ENCODE data around the gene STAT1.
"Not testable (repeated sequence)": the region's sequence is repeated elsewhere in the genome, so short reads cannot be mapped to it uniquely, and the experiment has no call there.

STAT1 gene

DNA sequence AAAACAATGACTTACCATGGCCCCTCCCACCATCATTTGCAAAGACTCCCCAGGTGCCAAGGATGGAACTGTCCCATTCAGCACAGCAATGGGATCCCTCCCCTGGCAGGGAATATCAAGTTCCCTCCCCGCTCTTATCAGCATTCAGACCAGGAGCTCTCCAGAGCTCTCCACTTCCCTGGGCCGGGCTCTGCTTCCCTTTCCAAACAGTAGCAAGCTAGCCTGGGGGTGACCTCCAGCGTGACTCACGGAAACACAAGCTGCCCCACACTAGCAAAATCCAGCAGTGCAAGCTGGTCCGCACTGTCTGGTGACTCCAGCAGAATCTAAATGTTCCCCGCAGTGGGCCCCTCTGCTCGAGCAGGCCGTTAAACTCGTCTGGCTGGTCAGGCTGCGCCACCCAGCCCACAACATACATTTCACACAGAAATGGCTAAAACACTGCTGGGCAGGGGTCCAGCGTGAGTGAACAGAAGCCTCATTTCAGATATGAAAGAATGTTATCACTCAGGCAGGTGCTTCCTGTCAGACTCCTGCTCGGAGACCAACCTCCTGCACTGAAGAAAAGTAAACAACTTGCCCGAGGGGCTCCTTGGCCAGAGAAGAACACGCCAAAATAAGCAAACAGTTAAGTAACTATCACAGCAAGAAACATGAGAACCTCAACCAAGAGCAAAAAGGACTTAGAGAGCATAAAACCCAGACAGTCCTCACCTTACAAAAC, 33.9 kb downstream of the STAT1 start:
- DNase-seq = no peak

DNA sequence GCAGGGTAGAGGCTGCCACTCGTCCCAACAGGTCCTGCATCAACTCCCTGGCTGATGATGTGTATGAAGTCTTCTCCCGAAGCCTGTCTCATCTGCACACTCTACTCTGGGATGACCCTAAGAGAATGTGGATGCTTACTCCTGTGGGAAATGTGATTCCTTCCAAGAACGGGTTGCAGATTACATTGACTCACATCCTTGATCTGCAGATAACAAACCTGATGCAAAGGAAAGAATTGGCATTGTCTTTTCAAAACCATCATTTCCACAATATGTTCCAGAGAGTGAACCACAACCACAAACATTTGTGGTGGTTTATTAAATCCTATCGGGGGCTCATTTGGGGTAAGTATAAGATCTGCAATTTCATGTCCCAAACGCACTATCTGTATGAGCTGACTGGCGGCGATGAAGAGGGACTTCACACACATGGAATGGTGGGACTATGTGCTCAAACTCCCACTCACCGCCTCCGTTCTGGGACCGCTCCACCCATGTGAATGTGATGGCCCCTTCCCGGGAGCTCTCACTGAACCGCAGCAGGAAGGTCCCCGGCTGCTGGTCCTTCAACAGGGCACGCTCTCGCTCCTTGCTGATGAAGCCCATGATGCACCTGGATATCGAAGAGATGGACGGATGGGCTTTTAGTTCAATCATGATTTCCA, 35.5 kb downstream of the STAT1 start:
- DNase-seq = no peak

DNA sequence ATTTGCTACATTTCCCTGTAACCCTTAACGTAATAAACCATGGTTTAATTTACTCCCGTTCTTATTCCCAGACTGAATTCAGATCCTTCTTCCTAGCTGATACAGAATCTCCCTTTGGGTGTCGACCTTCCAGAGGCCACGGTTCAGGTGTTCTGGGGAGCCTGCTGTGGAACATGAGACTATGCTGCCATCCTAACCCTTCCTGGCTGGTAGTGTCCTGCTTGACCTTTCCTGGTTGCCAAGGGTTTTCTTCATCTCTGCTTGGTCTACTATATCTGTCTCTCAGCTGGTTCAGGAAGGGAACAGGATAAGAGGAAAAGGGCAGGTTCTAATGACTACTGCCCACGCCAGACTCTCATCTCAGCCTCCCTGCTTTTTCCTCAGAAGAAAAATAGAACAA, 36.5 kb downstream of the STAT1 start:
- no peak for DNase-seq

DNA sequence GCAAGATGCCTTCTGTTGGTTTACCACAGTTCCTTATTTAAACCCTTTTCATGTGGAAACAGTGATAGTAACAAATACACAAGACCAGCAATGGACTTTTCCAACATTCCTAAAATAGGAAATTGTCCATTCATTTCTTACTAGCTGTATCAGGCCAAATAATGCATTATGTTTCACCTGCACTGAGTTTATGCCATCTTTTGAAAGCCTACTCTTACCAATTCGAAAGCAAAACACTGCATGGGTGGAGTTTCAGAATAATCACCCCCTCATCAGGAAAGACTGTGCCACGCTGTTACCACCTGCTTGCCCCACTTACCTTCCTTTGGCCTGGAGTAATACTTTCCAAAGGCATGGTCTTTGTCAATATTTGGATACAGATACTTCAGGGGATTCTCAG, 37.5 kb downstream of the STAT1 start:
- no peak for DNase-seq

DNA sequence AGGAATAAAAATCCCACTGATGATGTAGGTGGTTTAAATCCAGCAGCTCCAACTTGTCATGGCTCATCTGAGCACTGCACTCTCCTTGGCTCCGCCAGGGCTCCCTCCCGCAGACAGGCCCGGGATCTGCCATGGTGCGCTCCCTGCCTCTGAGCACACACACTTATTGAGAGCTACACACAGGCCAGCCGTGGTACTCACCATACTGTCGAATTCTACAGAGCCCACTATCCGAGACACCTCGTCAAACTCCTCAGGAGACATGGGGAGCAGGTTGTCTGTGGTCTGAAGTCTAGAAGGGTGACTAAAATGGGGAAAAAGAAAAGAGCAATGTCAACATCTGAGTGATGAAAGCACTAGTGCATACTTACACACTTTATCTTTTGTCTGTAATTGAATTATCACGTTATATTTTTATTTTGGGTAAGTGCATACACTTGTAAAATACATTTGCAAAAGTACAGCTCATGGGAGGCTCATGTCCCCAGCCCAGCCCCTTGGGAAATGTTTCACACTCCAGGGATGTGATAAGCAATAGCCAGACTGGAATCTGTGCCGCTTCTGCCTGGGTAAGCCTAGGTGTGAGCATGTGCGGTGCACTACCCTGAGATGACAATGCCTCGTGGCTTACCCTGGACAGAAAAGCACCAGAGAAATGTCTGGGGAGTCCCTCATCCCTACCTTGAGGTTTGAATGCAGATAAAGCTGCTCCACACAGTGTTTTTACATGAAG, 39.2 kb downstream of the STAT1 start:
- no peak for DNase-seq

DNA sequence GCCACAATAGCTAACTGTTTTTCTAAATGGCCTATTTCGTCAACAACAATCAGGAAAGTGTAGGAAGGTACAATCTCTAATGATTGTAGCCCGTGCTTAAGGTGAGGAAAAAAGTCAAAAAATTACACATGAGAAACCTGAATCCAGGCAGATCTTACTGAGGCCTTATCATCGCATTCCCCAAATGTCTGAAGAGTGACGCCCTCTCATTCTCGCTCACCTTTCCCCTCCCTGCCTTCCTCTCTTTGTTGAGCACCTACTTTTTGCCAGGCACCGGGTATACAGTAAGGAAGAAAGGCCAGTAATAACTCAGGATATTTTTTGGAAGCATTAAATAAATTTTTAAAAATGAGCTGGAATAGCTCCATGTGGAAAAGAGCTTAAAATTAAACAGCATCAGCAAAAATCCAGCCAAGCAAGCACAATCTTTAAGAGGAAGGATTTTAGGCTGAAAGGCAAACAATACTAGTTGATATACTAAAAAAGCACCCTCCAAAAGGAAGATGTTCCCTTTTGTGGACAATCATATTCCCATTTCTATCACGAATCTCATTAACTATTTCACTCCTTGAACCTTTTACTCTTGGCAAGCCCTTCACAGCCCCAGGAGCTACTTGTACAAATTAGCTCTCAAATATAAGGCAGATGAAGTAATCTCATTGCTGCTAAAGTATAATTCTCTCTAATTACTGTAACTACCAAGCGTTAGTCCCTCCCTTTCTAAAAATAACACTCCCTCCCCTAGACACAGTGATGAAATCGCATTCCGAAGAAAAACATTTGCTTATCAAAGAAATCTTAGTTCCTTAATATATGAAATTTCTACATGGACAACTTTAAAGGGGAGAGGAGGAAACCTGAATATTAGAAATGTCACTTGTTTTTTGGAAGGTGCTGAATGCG, 40.0 kb downstream of the STAT1 start:
- no peak for DNase-seq

DNA sequence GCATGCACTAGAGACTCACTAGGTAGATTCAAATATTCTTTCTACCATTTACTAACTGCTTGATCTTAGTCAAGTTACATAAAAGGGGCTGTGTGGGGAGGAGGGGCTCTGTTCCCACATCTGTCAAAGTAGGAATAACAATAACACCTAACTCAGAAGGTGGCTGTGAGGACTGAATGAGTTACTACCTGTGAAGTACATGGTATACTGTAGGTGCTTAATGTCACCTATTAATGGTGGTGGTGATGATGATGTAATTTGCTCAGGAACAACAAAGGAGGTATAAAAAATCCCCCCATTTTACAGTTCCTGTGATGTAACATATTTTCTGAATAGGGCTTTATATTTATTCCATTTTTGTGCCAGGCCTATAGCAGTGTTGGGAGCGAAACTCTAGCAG, 40.7 kb downstream of the STAT1 start:
- no peak for DNase-seq

DNA sequence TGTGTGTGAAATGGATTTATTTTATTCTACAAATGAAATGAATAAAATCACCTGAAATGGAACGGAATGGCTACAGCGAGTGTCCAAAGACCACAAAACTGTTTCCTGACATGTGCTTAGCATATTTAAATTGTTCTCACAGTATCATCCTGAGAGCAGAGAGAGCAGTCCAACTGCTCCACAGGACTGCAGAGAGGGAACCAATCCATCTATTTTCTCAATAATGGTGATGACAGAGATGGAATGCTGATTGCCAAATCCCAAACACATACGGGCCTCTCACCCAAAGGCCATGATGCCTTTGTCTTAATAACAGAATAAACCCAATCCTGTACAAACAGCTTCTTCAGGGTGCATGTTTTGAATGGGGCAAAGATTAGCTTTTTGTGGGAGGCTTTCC, 41.1 kb downstream of the STAT1 start:
- DNase-seq = no peak

DNA sequence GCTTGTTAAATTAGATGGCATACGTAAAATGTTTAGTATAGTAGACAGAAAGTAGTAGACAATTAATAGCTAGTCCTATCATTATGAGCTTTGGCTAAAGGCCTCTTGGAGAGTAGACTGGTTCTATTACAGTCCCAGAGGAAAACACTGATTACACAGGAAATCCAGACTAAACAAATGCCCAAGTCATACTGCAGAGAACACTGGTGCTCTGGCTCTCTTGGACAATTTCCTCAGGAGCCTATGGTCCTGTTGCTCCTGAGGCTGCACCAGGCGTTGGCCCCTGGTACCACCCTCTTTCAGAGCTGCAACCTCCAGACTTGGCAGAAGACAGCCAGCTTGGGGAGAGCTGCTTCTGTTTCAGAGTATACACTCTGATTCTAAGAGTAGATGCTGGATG, 41.8 kb downstream of the STAT1 start:
- DNase-seq = no peak

DNA sequence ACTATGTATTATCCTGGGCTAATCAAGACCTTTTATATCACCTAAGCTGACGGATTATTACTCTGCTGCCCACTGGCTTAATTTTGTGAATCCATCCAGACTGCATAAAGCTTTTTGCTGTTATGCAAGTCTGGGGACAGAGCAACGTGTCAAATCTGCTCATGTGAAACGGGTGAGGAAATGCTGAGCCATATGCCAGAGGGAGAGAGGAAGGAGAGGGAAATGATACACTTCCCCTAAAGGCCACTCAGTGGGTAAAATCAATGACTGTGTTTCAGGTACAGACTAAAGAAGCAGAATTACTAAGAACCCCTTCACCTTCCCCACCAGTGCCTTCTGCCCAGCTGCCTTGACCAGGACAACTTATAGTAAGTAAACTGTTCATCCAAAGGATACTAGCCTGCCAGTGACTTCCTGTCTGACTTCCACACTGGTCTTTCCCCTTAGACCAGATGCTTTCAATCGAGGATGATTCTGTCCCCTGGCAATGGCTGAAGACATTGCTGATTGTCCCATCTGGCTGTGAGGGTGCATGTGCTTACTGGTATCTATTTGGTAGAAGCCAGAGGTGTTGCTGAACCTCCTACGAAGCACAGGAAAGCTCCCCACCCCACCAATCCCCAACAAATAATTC, 43.0 kb downstream of the STAT1 start:
- DNase-seq = no peak

DNA sequence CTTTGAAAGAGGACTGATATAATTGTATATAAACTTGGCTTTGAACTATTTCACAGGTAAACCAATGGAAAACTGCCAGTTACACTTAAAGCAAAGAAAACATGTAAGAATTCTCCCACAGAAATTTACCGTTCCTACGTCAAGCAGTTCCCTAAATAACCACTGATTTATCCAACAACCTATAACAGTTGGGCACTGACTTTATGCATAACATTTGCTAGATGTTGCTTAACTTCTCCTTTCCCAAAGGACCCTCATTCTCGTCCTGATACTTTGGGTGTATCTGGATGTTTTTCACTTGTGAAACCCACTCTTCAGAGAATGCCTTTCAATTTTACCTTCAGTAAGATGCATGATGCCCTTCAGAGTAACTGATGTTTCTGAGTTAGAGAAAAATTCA, 43.8 kb downstream of the STAT1 start:
- DNase-seq = no peak

DNA sequence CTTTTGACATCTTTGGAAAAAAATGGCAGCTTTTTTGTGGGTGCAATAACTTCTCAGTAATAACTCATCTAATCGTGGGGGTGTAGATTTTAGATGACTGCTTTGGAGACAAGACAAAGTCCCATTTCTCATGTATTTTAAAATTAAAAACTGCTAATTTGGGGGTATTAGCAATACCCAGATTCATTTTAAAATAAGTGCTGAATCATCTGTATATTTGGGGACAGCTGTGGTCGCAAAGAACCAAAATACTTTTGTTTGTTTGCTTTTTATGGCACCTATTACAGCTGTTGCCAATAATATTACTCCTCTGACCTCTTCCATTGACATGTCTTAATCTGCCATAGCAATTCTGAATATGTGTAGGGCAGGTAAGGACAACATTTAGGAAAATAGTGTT, 45.4 kb downstream of the STAT1 start:
- DNase-seq = no peak

DNA sequence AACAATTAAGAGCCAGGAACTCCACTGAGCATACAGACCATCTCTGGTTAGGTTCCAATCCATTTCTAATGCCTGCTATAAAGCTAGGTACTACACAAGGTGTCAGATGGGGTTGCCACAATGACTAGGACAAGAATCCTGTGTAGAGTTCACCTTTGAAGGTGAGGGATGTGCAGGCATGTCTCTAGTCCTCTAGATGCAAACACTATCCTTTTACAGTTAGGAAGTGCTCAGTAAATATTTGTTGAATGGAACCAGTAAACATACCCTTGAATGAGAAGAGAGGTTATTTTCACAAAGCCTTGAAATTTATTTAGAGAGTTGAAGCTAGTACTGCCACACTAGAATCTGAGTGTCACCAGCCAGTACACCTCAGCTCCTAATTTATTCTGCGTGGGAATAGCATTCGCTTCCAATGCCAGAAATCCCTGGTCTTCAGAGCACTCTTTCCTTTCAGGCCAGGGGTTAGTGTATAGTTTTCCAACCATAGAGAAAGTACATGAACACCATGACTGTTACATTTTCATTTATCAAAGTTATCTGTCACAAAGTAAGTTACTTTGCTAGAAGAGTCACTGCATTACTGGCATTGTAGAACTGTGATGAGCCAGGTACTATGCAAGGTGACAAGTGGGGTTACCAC, 48.3 kb downstream of the STAT1 start:
- DNase-seq = no peak

DNA sequence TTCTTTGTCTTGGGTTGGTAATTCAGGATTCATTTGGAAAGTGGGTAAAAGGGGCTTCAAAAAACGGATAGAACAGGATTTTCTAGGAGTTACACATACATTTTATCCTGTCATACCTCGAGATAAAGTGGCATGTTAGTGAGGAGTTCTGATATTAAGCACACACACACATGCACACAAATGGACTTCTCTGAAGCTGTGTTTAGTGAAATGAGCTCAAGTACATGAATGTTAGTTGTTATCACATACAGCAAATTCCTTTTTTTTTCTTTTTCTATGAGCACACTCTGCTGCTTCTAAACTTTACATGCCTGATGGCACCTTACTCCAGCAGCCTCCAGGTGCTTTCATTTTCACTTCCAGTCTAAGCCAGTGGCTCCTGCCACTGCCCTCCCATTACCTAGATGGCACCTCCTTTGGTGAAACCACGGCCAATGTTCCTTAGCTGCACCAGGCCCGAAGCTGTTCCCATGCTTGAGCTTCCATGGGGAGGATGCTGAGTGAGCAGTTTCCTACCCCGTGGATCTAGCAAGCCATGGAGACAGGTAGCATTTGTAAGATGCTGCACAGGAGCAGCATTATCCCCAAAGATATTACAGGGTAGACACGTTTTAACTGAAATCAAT, 49.7 kb downstream of the STAT1 start:
- DNase-seq = no peak

DNA sequence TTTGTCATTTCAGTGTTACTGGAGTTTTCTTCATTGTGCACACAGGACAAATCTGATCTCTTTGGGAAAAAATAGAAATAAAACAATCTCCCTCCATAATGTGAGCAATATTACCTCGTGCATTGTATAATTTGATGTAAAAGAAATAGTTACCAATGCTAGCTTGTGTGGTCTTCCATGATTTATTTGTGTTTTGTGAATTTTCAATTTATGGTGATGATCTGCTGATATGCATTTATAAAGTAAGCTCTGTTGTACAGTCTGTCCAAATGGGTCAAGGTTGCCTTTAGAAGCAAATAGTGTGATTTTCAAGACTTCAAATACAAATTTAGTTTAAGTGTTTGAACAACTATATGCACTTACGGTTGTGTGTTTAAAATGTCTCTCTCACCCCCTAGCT, 50.9 kb downstream of the STAT1 start:
- DNase-seq = no peak

DNA sequence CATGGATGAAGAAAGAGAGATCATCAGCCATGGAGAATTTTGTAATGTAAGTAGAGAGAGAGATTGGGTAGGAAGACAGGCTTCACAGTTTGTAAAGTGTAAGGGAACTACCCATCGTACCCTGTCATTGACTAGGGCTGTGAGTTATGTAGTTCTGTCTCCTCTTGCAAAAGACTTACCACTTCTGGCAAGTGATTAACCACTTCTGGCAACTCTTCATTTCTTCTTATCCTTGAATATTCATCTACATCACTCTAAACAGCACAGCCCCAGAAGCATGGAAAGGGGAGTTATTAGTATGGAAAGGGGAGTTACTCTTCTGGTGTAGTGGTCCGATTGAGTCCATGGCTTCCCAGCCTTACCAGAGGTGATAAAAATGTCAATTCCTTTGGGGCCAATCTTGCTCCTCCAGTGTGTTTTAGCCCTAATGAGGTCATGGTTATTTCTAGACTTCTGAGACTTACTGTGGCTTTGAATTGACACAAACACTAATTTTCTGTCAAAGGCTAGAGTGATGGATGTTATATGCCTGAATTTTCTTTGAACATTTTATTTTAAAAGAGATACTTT, 52.0 kb downstream of the STAT1 start:
- no peak for DNase-seq

DNA sequence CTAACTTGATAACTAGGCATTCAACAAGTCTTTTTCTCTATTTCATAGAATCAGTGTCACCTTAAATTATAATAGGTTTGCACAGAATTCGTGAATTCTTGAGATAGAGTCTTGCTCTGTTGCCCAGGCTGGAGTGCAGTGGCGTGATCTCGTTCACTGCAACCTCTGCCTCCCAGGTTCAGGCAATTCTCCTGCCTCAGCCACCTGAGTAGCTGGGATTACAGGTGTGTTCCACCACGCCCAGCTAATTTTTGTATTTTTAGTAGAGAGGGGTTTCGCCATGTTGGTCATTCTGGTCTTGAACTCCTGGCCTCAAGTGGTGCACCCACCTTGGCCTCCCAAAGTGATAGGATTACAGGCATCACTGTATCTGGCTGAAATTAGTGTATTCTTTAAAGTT, 52.9 kb downstream of the STAT1 start:
- DNase-seq = not testable (repeated sequence)

DNA sequence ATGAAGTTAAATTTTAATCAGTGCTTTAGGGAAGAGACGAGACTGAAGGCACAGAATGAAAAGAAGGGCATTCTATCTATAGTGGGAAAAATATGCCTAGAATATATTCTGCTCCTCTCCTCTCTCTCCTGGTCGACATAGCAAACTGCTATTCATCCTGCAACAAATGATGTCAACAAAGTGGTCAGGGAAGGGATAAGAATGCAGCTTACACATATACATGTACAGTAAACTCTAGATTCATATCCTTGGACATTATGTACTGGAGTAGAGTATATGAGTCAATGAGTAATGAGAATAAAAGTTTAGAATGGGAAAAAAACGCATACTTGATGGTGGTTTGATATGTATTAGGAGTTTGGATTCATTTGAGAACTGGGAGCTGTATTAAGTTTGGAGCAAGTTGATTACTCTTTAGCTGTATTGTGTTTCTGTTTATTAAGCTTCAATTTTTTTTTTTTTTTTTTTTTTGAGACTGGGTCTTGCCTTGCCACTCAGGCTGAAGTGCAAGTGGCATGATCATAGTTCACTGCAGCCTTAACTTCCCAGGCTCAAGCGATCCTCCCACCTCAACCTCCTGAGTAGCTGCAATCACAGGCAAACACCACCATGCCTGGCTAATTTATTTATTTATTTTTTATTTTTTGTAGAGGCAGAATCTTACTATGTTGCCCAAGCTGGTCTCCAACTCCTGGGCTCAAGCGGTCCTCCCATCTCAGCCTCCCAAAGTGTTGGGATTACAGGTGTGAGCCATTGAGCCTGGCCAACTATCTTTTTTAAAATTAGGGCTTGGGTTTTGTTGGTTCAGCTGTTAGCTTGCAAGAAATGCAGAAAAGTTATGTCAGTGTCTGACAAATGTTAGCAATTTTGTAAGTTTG, 53.8 kb downstream of the STAT1 start:
- DNase-seq = no peak

DNA sequence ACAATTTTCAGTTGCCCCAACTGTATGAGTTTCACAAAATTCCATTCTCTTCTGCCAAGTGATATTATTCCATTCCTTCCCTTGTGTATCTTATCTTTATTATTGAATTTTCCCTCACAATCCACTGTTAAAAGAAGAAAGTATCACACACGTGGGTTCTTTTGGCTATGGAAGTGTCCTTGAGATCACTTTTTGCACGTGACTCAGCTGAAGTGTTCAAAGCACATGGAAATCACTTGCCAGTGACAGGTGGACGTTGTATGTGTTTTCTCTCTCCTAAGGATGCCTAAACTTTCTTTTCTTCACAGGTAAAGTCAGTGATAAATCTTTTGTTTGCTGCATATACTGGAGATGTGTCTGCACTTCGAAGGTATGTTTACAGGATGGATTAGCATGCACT, 60.7 kb downstream of the STAT1 start:
- no peak for DNase-seq

DNA sequence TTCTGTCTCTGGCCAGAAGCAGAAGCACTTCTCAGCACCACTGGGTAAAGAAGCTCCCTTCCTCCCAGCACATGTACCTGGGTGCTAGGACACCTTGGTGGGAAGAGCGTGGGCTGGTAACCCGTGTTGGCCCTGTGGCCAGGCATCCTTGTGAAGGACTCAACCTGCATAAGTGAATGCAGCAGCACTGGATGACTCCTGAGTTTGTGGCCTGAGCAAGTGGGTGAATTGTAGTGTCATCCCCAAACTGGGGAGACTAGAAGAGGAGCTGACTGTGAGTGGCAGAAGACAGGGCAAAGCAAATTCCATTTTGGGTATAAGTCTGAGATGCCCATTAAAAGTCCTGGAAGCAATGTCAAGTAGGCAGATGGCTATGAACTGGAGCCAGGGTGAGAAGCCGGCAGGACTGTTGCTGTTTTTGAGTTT, 63.4 kb downstream of the STAT1 start:
- no peak for DNase-seq

Data from NCI-H187 (cell line).